B cell (primary cell): ENCODE measurements around the gene TOM1L2. TPM values are rescaled to one million over a fixed set of nuclear protein-coding genes. Genes with fewer than 3 reads are reported as not detected.

ENCODE experiments used
- ATAC-seq: fragments of 200-7000 bp; cut with Tn5 transposase; one replicate; pipeline ENCODE4 v1.10.0; 2021; ENCODE audit warnings: low read depth, mild to moderate bottlenecking, moderate number of reproducible peaks, moderate library complexity
- CTCF ChIA-PET: fragments of 350-600 bp; sonication (Branson Sonifier 250); formaldehyde crosslinking; loops from one replicate; lab custom pipeline; 2021; ENCODE audit warnings: antibody characterized with exemption, inconsistent platforms; lab: Charles Lee
- POLR2A ChIA-PET: fragments of 350-600 bp; sonication (Branson Sonifier 250); formaldehyde crosslinking; loops from one replicate; lab custom pipeline; 2021; ENCODE audit warnings: antibody characterized with exemption; lab: Charles Lee
- DNase-seq: peaks from one replicate; pipeline ENCODE4 v3.0.0; 2013
- H2AFZ ChIP-seq: 2 replicates; pipeline ENCODE4 v1.6.1; 2012; ENCODE audit warnings: mild to moderate bottlenecking, low read depth, low read length; ENCODE audit not compliant: insufficient read depth, poor library complexity, severe bottlenecking
- H3K27ac ChIP-seq, 2 donors: 1 replicate in 1 of 2; 2 replicates in 1 of 2; pipeline ENCODE4 v1.5.1; 2012 to 2013; ENCODE audit warnings: low read length in 2 of 2, mild to moderate bottlenecking in 2 of 2, moderate library complexity in 1 of 2
- H3K27me3 ChIP-seq, 4 experiments: fragments of 200-600 bp in 1 of 4; sonication (generic) in 1 of 4; replicated peaks in 1 of 4; 1 replicate in 2 of 4; 2 replicates in 2 of 4; pipeline versions ENCODE4 v1.6.1 to v1.7.0; 2013 to 2016; ENCODE audit warnings: low read length in 3 of 4, mild to moderate bottlenecking in 2 of 4, mixed read lengths in 1 of 4, moderate library complexity in 1 of 4; ENCODE audit not compliant: insufficient read depth in 4 of 4, control insufficient read depth in 3 of 4; ENCODE audit errors: control extremely low read depth in 1 of 4
- H3K36me3 ChIP-seq, 2 experiments: replicated peaks in 1 of 2; 1 replicate in 1 of 2; 2 replicates in 1 of 2; pipeline versions ENCODE4 v1.6.1 to v1.7.1; 2013; ENCODE audit warnings: low read length in 1 of 2; ENCODE audit not compliant: insufficient read depth in 2 of 2, control insufficient read depth in 1 of 2; ENCODE audit errors: control extremely low read depth in 1 of 2, extremely low read depth in 1 of 2
- H3K4me1 ChIP-seq, 2 donors: fragments of 200-600 bp in 1 of 2; sonication (generic) in 1 of 2; 1 replicate in 1 of 2; 2 replicates in 1 of 2; pipeline versions ENCODE4 v1.5.1 to v1.6.1; 2013 to 2017; ENCODE audit warnings: low read length in 2 of 2; ENCODE audit not compliant: control insufficient read depth in 2 of 2, insufficient read depth in 2 of 2
- H3K4me2 ChIP-seq: replicated peaks from 2 replicates; pipeline ENCODE3; 2012; ENCODE audit warnings: mild to moderate bottlenecking, low read depth, low read length; ENCODE audit not compliant: poor library complexity, severe bottlenecking
- H3K4me3 ChIP-seq, 5 experiments: fragments of 200-600 bp in 1 of 5; sonication (generic) in 1 of 5; 1 replicate in 3 of 5; 2 replicates in 2 of 5; pipeline versions ENCODE4 v1.5.1 to v1.7.0; 2011 to 2016; ENCODE audit warnings: low read length in 4 of 5, mild to moderate bottlenecking in 4 of 5, low read depth in 2 of 5, control low read depth in 1 of 5, moderate library complexity in 1 of 5; ENCODE audit not compliant: insufficient read depth in 1 of 5; ENCODE audit errors: control extremely low read depth in 1 of 5, extremely low read depth in 1 of 5
- H3K79me2 ChIP-seq: fragments of 200-600 bp; sonication (generic); one replicate; pipeline ENCODE4 v1.6.0; 2016; ENCODE audit warnings: low read length; ENCODE audit not compliant: control insufficient read depth, insufficient read depth
- H3K9ac ChIP-seq: fragments of 200-600 bp; sonication (generic); 2 replicates; pipeline ENCODE4 v1.6.1; 2017; ENCODE audit warnings: mild to moderate bottlenecking, low read length, moderate library complexity
- H3K9me3 ChIP-seq, 3 donors: one replicate each; pipeline versions ENCODE4 v1.6.1 to v1.7.1; 2013; ENCODE audit warnings: low read length in 2 of 3; ENCODE audit not compliant: control insufficient read depth in 2 of 3, insufficient read depth in 1 of 3; ENCODE audit errors: control extremely low read depth in 1 of 3
- H4K20me1 ChIP-seq: 2 replicates; pipeline ENCODE4 v1.6.0; 2012; ENCODE audit warnings: mild to moderate bottlenecking, low read length; ENCODE audit not compliant: insufficient read depth, control insufficient read depth, poor library complexity, severe bottlenecking
- H3K27ac Mint-ChIP-seq: one replicate; pipeline ENCODE4 v1.8.0; 2021; ENCODE audit warnings: mixed read lengths
- H3K27me3 Mint-ChIP-seq: one replicate; pipeline ENCODE4 v1.8.0; 2021; ENCODE audit warnings: mixed read lengths
- H3K4me1 Mint-ChIP-seq: one replicate; pipeline ENCODE4 v1.8.0; 2021; ENCODE audit warnings: mixed read lengths
- H3K4me3 Mint-ChIP-seq: one replicate; pipeline ENCODE4 v1.8.0; 2021; ENCODE audit warnings: mixed read lengths
- H3K9me3 Mint-ChIP-seq: one replicate; pipeline ENCODE4 v1.8.0; 2022; ENCODE audit warnings: mixed read lengths; ENCODE audit not compliant: insufficient read depth
- EZH2 ChIP-seq: IDR thresholded peaks from 2 replicates; pipeline ENCODE4 v1.6.1; 2012; ENCODE audit warnings: borderline replicate concordance, low read depth, mild to moderate bottlenecking, moderate library complexity, low read length; ENCODE audit not compliant: insufficient read depth, poor library complexity, severe bottlenecking
- WGBS: methylation state at CpG from one replicate; pipeline ENCODE4 v1.1.5; 2013; ENCODE audit warnings: missing lambda C conversion rate; ENCODE audit not compliant: insufficient coverage; 5-methylcytosine and 5-hydroxymethylcytosine counted together
- intact Hi-C: fragments of 100-400 bp; cut with micrococcal nuclease; formaldehyde crosslinking; loops from one replicate; pipeline ENCODE4 v1.10.0; 2022
- polyA plus RNA-seq: library from polyadenylated mRNA; depleted of rRNA; stranded (reverse); fragments of >200 nt; gene quantifications from 2 replicates; pipeline ENCODE4 v1.2.3, GENCODE V29; 2012
- total RNA-seq, 2 donors: library from RNA; stranded (reverse); fragments of 120-200 nt in 1 of 2; gene quantifications; 1 replicate in 1 of 2; 2 replicates in 1 of 2; pipeline versions ENCODE4 v1.2.3 to v1.2.4, GENCODE V29; 2013 to 2022
- TF ChIP-seq, protein P1 (sequence below): fragments of 200-600 bp; IDR thresholded peaks from one replicate; pipeline ENCODE4 v1.8.0; 2022; ENCODE audit warnings: antibody characterized with exemption, mild to moderate bottlenecking

The TOM1L2 gene
- total and polyA plus RNA-seq, 2 donors (not counting 1 experiment from before 2014, with no cell fraction given): 25.1 to 29.7 TPM

DNA sequence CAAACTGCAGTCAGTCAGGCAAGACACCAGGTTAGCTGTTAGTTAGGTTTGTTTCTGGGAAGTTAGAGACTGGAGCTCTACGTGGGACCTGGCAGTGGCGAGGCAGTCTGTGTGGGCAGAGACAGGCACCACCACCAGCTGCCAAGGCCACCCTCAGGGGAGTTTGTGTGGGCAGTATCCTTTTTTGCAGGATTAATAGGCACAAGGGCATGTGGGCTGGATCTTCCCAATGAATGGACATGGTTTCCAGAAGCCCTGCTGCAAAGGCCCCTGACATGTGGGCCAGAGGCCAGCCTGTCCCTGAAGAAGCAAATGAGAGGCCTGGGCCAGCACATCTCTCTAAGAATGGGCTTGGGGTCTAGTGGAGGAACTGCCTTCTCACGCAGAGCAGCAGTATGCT, 116.2 kb downstream of the TOM1L2 start:
- DNase-seq (no peak), ATAC-seq (no peak)
- H3K9me3 Mint-ChIP-seq: no peaks in the 10 kb centered on the region
- Histone ChIP-seq H3K9ac (no peak overlapping the region), H3K4me2 (no peak overlapping the region), H3K79me2 (no peaks in the 10 kb centered on the region), H2AFZ (no peak overlapping the region), H3K9me3 (no peaks in the 10 kb centered on the region), H4K20me1 (peaks cover 4% of the 10 kb centered on the region), H3K27me3 (no peaks in the 10 kb centered on the region), H3K4me3 (no peak overlapping the region), H3K4me1 (peaks cover 4 to 15% of the 10 kb centered on the region in 2 donors), H3K27ac (no peak overlapping the region), H3K36me3 (no peaks in the 10 kb centered on the region)
- ChIA-PET POLR2A (no interaction called here), CTCF (interaction anchor here (1.9 to 2.6 kb wide), 2 partner anchors 20 to 176 kb away, joined by 5 to 11 read pairs; partner anchors contain the start of gene RAI1)
- TF ChIP-seq EZH2: no peak
- TF ChIP-seq, protein P1, sequence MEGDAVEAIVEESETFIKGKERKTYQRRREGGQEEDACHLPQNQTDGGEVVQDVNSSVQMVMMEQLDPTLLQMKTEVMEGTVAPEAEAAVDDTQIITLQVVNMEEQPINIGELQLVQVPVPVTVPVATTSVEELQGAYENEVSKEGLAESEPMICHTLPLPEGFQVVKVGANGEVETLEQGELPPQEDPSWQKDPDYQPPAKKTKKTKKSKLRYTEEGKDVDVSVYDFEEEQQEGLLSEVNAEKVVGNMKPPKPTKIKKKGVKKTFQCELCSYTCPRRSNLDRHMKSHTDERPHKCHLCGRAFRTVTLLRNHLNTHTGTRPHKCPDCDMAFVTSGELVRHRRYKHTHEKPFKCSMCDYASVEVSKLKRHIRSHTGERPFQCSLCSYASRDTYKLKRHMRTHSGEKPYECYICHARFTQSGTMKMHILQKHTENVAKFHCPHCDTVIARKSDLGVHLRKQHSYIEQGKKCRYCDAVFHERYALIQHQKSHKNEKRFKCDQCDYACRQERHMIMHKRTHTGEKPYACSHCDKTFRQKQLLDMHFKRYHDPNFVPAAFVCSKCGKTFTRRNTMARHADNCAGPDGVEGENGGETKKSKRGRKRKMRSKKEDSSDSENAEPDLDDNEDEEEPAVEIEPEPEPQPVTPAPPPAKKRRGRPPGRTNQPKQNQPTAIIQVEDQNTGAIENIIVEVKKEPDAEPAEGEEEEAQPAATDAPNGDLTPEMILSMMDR: no peak
- H3K4me3 Mint-ChIP-seq: no peak overlapping the region
- intact Hi-C loops: no loop called here
- H3K4me1 Mint-ChIP-seq: peaks cover 10% of the 10 kb centered on the region
- H3K27ac Mint-ChIP-seq: no peak overlapping the region
- 80% methylated on average over 3 of the region's 3 CpGs for WGBS
- no peaks in the 10 kb centered on the region for H3K27me3 Mint-ChIP-seq

DNA sequence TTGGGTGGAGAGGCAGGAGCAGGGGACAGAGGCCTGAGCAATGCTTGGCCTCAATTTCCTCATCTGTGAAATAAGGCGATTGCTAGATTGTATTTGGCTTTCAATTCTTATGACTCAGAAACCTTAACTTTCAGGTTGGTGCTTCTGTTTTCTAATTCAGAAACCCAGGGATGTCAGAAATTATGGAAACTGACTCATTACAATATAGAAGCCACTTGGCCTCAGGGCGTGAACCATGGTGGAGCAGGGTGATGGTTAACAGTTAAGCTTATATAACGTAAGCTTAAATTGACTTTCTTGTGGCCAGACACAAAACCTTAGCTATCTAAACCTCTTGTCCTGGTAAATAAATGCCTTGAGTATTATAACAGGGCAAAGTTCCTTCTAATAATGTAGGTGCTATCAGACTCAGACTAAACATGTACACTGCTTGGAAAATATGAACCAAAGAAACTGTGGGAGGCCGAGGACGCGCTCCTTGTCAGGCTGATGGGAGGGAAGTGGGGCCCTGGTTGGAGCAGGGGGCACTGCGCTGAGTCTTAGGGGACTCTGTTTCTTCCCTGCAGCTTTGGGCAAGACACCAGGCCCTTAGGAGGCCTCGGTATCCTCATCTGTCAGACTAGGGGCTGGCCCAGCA, 118.3 kb downstream of the TOM1L2 start:
- 100% methylated on average over 4 of the region's 8 CpGs for WGBS
- Histone ChIP-seq H3K27ac (no peak overlapping the region), H3K36me3 (no peaks in the 10 kb centered on the region), H3K4me3 (no peak overlapping the region), H3K79me2 (no peaks in the 10 kb centered on the region), H3K27me3 (no peaks in the 10 kb centered on the region), H4K20me1 (no peaks in the 10 kb centered on the region), H3K4me1 (peaks cover 24 to 26% of the 10 kb centered on the region in 2 donors), H3K9me3 (no peaks in the 10 kb centered on the region), H3K4me2 (no peak overlapping the region), H2AFZ (no peak overlapping the region), H3K9ac (no peak overlapping the region)
- Mint-ChIP-seq H3K4me1 (peaks cover 29% of the 10 kb centered on the region), H3K27me3 (no peaks in the 10 kb centered on the region), H3K27ac (no peak overlapping the region), H3K4me3 (no peak overlapping the region), H3K9me3 (no peaks in the 10 kb centered on the region)
- intact Hi-C loops: no loop called here
- no peak for ATAC-seq
- TF ChIP-seq, protein P1: no peak
- TF ChIP-seq EZH2: no peak
- DNase-seq: no peak
- POLR2A ChIA-PET: no interaction called here
- CTCF ChIA-PET: interaction anchor here (1.3 to 2.2 kb wide), 4 partner anchors 18 to 170 kb away, joined by 3 to 12 read pairs (median 6); no protein-coding TSS in a partner anchor
